GM19438 (cell line): ENCODE measurements around the gene IER5L.
"Not testable (repeated sequence)": the region's sequence is repeated elsewhere in the genome, so short reads cannot be mapped to it uniquely, and the experiment has no call there.

Experiments used
- ATAC-seq: cut with Tn5 transposase; IDR thresholded peaks from one replicate; pipeline ENCODE4 v1.9.1; 2021; ENCODE audit warnings: low read depth; ENCODE audit not compliant: unreplicated experiment

Gene IER5L

DNA sequence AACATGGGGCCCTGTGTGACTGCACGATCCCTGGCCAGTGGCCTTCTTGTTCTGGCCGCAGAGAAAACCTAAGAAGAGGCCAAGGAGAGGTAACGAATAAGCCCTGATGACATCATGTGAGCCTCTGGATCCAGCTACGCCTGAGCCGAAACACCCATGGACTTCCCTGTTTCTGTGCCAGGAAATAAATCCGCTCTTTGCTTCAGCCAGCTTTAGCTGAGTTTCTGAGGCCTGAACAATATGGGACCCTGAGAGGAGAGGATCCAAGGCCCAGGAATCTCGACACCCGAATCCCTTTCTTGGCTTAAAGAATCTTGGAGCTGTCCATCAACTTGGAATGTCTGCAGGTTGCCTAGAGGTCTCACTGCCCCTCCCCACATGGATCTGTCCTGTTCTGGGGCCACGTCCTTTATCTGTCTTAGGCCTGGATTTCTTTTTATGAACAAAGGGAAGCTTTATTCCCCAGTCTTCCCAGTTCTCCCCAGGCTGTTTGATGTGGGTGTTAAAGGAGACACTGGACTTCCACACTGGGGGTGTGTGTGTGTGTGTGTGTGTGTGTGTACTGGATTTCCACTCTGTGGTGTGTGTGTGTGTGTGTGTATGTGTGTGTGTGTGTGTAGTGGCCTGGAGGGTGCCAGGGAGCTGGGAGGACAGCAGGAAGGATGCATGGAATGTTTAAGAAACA is 13.7 kb downstream of the IER5L start:
- no peak for ATAC-seq

DNA sequence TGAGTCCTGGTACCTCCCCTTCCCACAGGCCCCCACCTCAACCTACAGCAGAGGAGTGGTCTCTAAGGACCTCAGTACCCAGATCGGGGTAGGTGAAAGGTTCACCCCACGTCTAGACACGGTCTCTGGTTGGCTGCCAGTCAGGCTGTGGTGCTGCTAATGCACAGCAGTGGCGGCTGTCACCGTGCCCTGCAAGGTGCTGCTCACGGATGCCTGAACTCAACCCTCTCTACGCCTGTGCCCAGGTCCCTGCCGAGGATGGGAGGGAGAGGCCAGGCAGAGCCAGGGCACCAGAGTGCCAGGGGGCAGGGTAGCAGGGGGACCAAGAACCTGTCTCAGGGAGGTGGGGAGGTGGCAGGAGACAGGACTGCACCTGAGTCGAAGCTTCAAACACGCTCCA is 14.3 kb downstream of the IER5L start:
- ATAC-seq: no peak

DNA sequence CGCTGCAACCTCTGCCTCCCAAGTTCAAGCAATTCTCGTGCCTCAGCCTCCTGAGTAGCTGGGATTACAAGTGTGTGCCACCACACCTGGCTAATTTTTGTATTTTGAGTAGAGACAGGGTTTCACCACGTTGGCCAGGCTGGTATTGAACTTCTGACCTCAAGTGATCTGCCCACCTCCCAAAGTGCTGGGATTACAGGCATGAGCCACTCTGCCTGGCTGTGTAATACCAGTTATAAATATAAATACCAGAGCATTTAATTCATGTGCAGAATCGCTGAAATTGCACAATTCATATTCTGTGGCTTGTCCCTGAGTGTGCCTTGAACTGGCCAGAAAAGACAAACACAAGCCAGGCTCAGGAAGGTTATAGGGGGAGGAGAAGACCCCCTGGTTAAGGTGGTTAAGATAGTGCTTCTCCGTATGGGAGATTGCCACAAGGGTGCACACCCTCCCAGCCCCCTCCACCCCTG is 14.8 kb downstream of the IER5L start:
- ATAC-seq: not testable (repeated sequence)

DNA sequence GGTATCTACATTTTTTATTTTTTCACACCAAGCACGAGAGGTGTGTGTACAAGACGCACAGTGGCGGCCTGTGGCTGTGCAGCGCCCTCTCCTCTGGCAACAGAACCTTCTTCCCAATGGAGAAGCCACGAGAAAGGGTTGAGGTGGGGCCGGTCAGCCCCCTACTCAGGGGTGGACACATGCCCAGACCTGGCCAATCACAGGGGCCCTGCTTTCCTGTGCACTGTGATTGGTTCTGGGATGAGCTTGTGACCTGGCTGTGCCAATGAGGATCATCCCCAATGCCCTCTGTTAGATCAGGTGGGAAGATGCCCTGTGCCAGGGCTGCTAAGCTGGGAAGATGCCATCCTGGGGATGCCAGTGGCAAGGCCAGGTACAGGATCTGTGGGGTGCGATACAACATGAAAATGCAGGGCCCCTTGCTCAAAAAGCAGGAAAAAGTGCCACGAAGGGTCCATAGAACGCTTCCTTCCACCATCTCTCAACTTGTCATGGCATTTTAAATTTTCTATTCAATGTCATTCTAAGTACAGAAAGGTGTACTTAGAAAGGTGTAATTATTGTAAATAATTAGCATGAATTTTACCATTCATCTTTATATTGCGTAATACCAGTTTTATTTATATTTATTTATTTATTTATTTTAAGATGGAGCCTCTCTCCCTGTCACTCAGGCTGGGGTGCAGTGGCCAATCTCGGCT is 15.4 kb downstream of the IER5L start:
- ATAC-seq: no peak

DNA sequence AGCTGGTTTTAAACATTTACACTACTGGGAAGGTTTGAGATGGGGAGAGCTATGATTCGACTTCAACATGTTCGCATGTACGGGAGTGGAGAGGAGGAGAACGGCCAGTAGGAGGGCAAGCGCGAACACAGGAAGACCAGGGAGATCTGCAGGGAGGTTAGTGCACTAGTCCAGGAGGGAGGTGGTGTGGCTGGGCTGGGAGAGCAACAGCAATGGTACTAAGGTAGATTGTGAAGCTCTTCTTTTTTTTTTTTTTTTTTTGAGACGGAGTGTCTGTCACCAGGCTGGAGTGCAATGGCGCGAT is 16.6 kb downstream of the IER5L start:
- no peak for ATAC-seq

DNA sequence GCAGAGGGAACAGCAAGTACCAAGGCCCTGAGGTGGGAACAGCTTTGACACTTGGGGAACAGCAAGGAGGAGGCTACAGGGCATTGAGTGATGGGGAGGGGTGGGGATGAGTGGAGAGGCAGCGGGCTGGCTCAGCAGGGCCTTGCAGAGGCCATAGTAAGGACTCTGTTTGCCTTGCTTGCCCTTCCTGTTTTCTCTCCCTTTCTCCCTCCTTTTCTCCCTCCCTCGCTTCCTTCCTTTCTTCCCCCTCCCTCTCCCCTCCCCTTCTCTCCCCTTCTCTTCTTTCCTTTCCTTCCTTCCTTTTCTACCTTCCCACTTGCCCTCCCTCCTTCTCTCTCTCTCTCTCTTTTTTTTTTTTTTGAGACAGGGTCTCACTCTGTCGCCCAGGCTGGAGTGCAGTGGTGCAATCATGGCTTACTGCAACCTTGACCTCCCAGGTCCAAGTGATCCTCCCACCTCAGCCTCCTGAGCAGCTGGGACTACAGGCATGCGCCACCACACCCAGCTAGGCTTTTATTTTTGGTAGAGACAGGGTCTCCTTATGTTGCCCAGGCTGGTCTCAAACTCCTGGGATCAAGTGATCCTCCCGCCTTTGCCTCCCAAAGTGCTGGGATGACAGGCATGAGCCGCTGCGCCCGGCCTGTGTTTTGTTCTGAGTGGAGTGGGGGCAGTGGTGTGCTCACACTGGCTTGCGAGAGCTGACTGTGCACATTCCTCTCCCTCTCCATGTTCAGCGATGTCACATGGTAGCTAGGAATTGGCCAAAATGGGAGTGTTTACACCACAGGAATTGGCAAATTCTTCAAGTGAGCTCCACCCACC is 17.1 kb downstream of the IER5L start:
- no peak for ATAC-seq

DNA sequence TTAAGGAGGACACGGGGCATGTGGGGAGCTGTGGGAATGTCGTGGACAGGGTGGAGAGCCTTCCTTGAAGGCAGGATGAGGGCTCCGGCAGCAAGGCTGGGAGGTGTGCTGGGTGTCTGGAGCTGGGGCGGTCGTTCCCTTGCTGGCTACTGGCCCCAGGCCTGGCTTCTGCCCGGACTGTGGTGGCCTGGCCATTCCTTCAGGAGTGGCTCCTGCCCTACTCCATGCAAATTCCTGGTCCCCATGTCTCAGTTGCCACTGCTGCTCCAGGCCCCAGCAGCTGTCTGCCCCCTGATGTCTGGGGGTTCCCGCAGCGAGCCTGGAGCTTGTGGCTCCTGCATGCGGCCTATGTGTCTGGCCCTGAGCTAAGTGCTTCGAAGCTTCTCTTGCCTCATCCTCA is 21.9 kb downstream of the IER5L start:
- ATAC-seq: no peak

DNA sequence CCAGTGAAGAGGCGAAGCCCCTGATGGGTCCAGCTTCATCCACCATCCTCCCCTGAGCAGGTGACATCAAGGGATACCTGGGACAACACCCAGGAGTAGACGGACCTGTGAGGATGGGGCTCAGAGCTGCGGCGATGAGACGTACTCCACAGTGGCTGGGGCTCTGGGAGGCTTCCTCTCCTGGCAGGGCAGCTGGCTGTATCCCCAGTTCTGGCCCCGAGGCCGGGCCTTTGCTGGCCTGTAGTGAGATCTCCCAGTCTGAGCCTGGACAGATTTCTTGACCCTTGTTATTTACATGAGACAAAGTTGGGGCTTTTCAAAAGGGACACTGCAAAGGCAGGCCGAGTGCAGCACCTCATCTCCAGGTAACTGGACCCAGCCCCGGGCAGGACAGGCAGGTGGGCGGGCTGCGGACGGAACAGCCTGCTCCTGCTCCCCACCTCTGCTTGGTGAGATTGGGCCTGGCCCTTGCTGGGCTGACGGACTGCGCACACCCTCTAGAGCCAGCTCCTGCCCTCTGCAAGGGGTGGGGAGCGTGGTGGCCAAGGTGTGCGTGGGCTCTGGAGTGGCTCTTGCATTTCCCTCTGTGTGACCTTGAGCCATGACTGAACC is 23.1 kb downstream of the IER5L start:
- no peak for ATAC-seq

DNA sequence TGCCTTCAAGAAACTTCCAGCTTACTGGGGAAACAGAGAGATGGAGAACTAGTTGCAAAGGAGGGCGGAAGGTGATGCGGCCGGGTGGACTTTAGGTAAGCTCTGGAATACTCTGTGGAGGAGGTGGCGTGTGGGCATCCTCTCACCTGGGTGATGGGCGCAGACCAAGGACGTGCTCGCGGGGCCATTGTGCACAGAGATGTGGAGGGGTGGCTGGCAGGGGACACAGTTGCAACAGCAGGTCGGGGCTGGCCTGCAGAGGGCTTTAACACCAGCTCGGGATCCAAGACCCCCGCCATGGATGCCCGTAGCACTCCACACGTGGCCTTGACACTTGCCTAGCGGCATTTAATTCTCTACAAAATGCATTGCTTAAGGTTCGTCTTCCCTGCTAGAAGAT is 26.6 kb downstream of the IER5L start:
- ATAC-seq: no peak

DNA sequence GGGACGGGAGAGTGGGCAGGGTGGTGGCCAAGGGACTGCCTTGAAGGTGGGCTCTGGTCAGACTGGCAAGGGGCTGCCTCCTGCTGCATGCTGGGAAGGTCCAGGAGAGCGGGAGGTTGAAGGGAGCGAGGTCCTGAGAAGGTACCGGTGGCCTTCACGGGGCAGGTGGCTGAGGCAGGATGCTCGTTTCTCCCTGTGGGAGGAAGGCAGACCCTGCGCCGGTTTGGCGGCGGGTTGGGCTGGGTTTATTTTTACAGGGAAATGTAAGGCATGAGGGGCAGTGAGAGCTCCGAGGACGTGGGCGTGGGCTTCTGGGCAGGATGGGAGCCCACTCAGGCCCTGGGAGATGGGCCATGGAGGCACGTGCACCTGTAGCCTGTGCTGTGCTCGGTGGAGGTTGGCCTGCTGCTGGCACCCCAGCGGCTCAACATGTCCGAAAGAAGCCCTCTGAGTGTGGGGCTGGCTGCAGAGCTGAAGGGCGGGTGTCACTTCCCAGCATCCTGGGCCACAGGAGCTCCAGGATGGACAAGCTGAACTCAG is 27.3 kb downstream of the IER5L start:
- no peak for ATAC-seq

DNA sequence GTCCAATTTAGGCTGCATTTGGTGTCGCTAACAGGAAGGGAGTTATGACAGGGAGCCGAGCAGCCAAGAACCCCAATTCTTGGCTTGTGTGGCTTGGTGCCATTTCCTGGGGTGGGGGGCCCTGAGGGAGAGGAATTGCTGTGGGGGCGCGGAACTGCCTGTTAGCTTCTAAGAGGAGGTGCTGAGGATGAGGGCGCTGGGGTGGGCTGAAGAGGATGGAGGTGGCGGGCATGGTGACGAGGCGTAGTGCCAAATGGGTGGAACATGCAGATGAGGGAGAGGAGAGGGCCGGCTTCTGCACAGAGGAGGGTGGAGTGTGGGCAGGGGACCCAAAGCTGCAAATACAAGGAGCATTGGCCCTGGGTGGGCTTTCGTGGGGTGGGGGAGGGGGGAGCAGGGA is 27.9 kb downstream of the IER5L start:
- no peak for ATAC-seq

DNA sequence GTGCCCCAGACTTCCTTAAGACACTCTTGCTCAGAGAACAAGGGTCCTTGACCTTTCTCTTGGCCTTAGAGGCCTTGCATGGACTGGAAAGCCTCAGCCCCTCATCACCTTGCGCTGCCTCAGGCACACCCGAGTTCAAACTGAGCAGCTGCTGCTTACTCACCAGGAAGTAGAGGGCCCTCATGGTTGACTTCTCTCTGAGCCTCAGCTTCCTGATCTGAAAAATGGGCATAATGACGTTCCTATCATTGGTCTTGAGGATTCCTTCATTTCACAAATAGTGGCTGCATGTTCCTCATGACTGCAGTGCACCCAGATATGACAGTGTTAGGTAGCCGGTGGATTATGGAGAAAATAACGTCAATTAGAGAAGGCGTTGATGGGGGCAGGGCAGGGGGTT is 28.6 kb downstream of the IER5L start:
- ATAC-seq: no peak

DNA sequence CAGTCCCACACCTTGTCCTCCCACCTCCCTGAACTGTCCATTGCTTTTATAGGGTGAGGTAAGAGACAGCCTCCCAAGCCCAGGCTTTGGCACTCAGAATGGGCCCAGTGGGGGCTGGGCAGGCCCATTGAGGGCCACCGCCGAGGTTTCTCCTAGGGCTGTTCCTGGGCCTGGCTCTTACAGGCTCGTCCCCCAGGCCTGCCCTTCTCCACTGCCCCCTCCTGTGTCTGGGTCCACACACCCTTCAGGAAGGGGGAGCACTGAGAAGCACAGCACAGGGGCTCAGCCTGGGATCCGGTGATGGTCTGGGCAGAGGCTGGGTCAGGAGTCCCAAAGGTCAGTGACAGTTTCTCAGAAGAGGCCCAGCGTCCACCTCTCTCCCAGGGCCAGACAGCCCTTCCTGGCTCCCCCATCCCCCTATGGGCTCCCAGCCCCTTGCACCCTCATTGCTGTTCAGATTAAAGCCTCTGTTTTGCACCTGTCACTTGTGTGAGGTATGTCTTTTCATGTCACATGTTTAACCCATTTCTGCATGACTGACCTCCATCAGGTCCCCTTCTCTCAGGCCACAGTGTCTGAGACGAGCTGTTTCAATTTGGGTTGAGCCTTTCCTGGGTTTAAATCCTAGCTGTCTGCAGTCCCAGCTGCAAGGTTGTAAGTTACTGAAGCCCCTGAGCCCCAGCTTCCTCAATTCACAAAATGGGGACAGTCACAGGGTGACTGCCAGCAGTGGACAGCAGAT is 29.4 kb downstream of the IER5L start:
- no peak for ATAC-seq

DNA sequence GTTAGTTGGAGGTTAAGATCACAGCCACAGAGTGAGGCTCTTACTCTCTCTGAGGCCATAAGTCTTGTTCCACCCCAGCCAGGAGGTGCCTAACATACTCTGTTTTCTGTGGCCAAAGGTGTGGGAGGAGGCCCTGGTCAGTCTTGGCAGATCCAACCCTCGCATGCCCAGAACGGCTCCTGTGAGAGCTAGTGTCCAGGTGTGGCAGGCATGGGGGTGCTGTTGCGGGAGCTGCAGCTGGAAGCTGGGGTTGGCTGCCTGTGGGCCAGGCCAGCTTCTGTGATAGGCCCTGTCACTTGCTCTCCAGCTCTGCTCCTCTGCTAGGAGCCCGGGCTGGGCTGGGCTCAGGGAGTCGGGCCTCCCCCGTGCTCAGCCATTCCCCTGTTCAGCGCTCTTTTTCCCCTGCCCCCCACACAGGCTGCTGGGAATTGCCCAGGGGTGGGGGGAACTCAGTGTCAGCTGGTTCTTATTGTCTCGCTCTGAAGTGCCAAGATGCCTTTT is 31.6 kb downstream of the IER5L start:
- ATAC-seq: no peak

DNA sequence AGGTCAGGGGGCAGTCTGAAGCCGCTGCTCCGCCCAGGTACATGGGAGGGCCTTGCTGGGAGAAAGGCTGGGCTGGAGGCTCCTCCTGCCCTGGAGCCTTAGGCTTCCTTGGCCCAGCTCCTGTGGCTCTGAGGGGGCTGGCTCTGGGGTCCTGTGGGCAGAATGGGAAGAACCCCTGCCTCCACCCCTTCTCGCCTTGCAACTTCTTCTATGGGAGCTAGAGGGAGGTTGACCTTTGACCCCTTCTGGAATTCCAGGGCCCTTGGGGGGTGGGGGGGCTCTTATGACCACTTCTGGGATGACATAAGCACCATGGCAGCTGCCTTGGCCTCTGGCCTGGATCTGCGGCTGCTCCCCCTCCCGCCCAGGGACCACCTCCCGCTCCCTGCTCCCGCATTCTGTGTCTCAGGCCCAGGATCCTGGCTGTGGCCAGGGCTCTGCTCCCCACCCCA is 32.2 kb downstream of the IER5L start:
- no peak for ATAC-seq

DNA sequence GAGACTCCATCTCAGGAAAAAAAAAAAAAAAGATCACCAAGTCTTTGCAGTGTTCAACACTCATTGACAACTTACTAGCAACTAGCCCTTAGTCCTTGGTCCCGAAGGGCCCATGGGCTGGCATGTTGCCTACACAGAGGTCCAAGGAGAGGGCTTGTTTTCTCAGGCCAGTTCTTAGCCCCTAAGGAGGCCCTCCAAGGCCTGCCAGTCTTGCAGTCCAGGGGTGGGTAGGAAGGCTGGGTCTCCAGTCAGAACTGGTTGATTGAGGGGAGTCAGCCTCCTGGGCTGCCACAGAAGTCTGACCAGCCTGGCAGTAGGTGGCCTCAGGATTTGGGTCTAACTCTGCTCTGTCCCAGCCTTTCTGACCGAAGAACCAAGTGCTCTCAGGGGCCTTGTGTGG is 32.7 kb downstream of the IER5L start:
- ATAC-seq: no peak

DNA sequence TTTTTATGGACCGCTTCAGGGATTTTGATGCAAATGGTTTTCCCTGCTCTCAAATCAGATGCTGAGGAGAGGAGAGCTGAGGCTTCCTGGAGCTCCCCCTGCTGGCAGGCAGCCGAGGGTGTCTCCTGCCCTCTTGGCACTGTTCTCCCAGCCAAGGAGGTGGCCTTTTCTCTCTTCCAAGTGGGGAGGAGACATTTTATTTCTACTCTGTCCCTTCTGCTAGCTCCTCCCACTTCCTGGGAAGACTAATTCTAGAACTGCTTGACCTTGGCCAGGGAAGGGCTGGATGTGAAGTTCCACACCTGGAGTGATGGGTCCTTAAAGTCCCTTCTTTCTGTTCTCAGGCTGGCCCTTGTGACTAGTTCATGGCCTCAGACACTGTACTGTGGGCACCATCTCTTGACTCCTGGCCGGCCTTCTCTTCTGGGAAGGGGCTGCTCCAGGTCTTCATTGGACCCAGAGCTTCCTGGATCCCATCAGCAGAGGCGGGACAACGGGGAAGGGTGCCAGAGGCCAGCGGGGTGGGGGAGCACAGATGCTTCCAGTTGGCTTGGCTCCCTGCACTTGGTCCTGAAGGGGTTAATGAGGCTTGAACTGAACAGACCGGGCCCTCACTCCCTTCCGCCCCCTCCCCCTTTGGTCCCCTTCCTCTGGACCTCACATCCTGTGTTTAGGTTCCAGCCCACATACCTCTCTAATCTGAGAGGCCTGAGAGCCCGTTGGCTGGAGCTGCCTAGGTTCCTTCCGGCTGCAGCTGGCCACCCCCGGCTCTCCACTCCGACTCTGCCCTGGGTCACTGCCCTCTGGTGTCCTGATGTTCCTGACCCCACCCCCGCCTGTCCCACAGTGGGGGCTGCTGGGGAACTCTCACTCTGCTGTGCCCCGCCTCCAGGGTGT is 34.8 kb downstream of the IER5L start:
- ATAC-seq: no peak

DNA sequence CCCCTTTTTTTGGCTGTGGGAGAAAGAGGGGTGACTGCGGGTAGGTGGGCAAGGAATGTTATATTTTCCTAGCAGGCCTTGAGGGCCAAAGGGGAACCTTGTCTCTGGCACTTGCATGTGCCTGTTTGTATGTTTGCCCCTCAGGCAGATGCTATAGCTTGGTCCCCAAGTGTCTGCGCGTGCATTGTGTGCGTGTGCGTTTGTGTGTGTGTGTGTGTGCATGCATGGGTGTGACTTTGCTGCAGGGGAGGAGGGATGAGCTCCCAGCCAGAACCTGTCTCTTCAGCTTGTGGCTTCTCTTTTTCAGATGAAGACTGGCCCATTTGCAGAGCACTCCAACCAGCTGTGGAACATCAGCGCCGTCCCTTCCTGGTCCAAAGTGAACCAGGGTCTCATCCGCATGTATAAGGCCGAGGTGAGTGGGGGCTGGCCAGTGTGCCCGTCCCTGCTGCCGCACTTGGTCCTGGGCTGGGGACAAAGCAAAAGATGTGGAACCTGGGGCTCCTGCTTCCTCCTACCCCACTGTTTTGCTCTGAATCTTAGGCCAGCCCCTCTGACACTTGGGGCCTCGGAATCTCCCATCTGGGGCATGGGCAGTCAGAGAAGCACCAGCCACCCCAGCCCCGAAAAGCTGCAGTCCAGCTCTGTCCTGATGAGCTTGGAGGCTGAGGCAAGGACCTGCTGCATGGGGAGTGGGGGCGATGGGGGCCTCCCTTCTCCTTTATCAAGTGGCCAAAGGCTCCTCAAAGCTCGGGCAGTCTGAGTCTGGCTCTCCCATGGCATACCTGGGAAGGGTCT is 35.7 kb downstream of the IER5L start:
- no peak for ATAC-seq
